ENCODE results near the gene NELL1. TPM values are rescaled to one million over a fixed set of nuclear protein-coding genes. Genes with fewer than 3 reads are reported as not detected.

Gene NELL1
- total and polyA plus RNA-seq, 2 experiments from 2014 or later: 1.6 TPM; not detected in 1

- no peak for TF ChIP-seq ETS1 (IDR thresholded peaks at IDR 0.05)
These were observed 761.2 kb downstream of the NELL1 start (continued) for GRCh38 chr11:21430537-21430936.

- no peaks in the 10 kb centered on the region for H3K4me1 ChIP-seq (ENCODE audit: insufficient read depth)
- no peaks in the 10 kb centered on the region for H3K79me2 ChIP-seq (replicated peaks; ENCODE audit: insufficient read depth)
- no peak overlapping the region for H3K4me3 ChIP-seq
- Mint-ChIP-seq H3K27ac (0 out of 2 replicates have a peak overlapping the region, but pooled peaks have one; percentile 48), H3K36me3 (ENCODE audit: low read depth) (no peaks in the 10 kb centered on the region), H3K4me3 (no peak overlapping the region), H3K9me3 (no peaks in the 10 kb centered on the region), H3K4me1 (peaks cover 7% of the 10 kb centered on the region; the same call in 2 of the 3 replicates), H3K27me3 (ENCODE audit: insufficient read depth, low read depth, poor library complexity) (no peaks in the 10 kb centered on the region)
- no peak overlapping the region for H3K4me2 ChIP-seq
- no peaks in the 10 kb centered on the region for H4K20me1 ChIP-seq (replicated peaks; ENCODE audit: insufficient read depth)
- no peaks in the 10 kb centered on the region for H3K36me3 ChIP-seq (ENCODE audit: insufficient read depth)
- no peak for ATAC-seq
- no peaks in the 10 kb centered on the region; the same call in 1 of the 2 replicates for H3K9me2 ChIP-seq (ENCODE audit: insufficient read depth)
- no peak overlapping the region for H3K27ac ChIP-seq (ENCODE audit: low read depth)
- no peaks in the 10 kb centered on the region for H3K27me3 ChIP-seq (ENCODE audit: insufficient read depth)
- no peak for DNase-seq (ENCODE audit: low spot score)
- peak overlapping the region; percentile 89; the same call in 1 of the 2 replicates for H2AFZ ChIP-seq
- H3F3A ChIP-seq (replicated peaks; ENCODE audit: low read depth): no peaks in the 10 kb centered on the region
- TF ChIP-seq EZH2 (IDR thresholded peaks at IDR 0.05; ENCODE audit: low read depth, unreplicated experiment) (no peak), REST (IDR thresholded peaks at IDR 0.05; ENCODE audit: unreplicated experiment) (no peak), CREB1 (CRISPR knock-in tag; IDR thresholded peaks at IDR 0.05; ENCODE audit: low read depth) (no peak), NANOG (IDR thresholded peaks at IDR 0.05; ENCODE audit: borderline replicate concordance) (no peak), EZH2phosphoT487 (IDR thresholded peaks at IDR 0.05; ENCODE audit: unreplicated experiment) (no peak), CTCF (conservative IDR thresholded peaks at IDR 0.05; ENCODE audit: low read depth in 2 of 2) (no peak), POLR2AphosphoS5 (IDR thresholded peaks at IDR 0.05; ENCODE audit: low read depth) (no peak), ETS1 (IDR thresholded peaks at IDR 0.05) (no peak), ZNF331 (CRISPR knock-in tag; IDR thresholded peaks at IDR 0.05; ENCODE audit: low read depth) (no peak), JUNB (IDR thresholded peaks at IDR 0.05; ENCODE audit: unreplicated experiment) (no peak)
These were observed 777.7 kb downstream of the NELL1 start for GRCh38 chr11:21446939-21447590.

Data from GM23338 (cell line).